ENCODE measurements around the gene MCUR1.

GRCh38 chr6:13789746-13790145 lies 24.6 kb downstream of the MCUR1 start:
- no peak for TF ChIP-seq ZBTB33 (CRISPR knock-in tag; IDR thresholded peaks at IDR 0.05)
- TF ChIP-seq MYC (IDR thresholded peaks at IDR 0.05; ENCODE audit: low read depth, low read length): no peak
- no peak for TF ChIP-seq MYC (CRISPR knock-in tag; IDR thresholded peaks at IDR 0.05; ENCODE audit: borderline replicate concordance, low read depth)
- TF ChIP-seq ELK1 (CRISPR knock-in tag; IDR thresholded peaks at IDR 0.05): no peak
- TF ChIP-seq ZNF174 (CRISPR knock-in tag; IDR thresholded peaks at IDR 0.05): no peak
- TF ChIP-seq SMC3 (conservative IDR thresholded peaks at IDR 0.05; ENCODE audit: insufficient read depth, low read depth, low read length): no peak
- TF ChIP-seq CHAMP1 (IDR thresholded peaks at IDR 0.05): no peak
- no peak for TF ChIP-seq TARDBP (IDR thresholded peaks at IDR 0.05)
- no peak for TF ChIP-seq ZNF407 (IDR thresholded peaks at IDR 0.05; ENCODE audit: low read depth)
- no peak for TF ChIP-seq POLR2A (conservative IDR thresholded peaks at IDR 0.05)
- TF ChIP-seq ZNF445 (CRISPR knock-in tag; IDR thresholded peaks at IDR 0.05; ENCODE audit: low read depth): no peak
- TF ChIP-seq DPF2 (IDR thresholded peaks at IDR 0.05): no peak
- TF ChIP-seq CTCF (IDR thresholded peaks at IDR 0.05 in 2 of 3, conservative IDR thresholded peaks at IDR 0.05 in 1 of 3; ENCODE audit: insufficient read depth in 2 of 3, low read depth in 1 of 3, low read length in 3 of 3): no peak

Measured in K562 (cell line).